Measurements from ENCODE around the gene EMB.
"Not testable (repeated sequence)": the region's sequence is repeated elsewhere in the genome, so short reads cannot be mapped to it uniquely, and the experiment has no call there.

EMB gene, protein sequence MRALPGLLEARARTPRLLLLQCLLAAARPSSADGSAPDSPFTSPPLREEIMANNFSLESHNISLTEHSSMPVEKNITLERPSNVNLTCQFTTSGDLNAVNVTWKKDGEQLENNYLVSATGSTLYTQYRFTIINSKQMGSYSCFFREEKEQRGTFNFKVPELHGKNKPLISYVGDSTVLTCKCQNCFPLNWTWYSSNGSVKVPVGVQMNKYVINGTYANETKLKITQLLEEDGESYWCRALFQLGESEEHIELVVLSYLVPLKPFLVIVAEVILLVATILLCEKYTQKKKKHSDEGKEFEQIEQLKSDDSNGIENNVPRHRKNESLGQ

DNA sequence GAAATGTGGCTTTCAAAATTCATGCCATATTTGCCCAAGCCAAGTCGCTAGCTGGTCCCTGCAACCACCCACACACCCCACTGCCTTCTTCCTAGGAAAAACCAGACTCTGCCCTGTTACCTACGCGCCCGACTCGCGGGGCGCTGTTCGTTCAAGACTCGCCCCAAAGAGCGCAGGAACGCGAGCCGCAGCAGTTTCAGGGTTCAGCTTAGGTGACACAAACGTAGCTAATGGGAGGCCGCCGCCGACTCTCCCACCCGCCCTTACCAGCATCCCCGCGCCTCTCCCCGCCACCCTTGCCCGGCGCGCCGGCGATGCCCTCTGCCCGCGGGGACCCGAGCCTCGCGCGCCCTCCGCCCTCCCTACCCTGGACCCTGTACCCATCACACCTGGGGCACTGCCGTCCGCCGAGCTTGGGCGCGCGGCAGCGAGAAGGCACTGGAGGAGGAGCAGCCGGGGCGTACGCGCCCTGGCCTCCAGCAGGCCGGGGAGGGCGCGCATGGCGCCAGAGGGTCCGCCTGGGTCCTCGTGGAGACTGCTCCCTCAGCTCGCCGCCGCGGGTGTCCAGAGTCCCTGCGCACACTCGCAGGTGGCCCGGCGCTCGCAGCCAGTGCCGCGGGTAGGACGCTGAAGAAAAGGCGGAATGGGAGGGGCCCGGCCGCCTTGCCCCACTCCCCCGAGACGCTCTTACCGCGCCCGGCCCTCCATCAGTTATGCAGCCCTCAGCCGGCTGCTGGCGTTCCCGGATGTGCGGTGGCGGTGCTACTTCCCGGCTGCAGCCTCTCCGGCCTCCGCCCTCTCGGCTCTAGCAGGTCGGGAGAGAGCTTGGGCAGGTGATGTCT is at the start of gene EMB:
Gene EMB (minus strand): TSS at position 638 of the 842 bp plus-strand sequence. CDS start 137 bp downstream, at position 501.
- Histone ChIP-seq H3K27ac (ENCODE audit: low read depth, low read length) (peak within 1 kb of the TSS; percentile 44), H3K9me3 (ENCODE audit: low read length) (no peaks in the 10 kb centered on the region), H3K27me3 (ENCODE audit: control insufficient read depth in 1 of 2, insufficient read depth in 2 of 2, low read length in 2 of 2) (peaks cover 0 to 9% of the 10 kb centered on the region in 2 donors), H3K4me3 (ENCODE audit: low read depth in 1 of 2, low read length in 2 of 2) (peak within 1 kb of the TSS in 1 of 2 donors; percentile 20), H3K9ac (ENCODE audit: low read length) (no peak within 1 kb of the TSS), H3K36me3 (ENCODE audit: insufficient read depth, low read length) (no peaks in the 10 kb centered on the region), H3K4me1 (ENCODE audit: insufficient read depth, low read length) (no peaks in the 10 kb centered on the region)

DNA sequence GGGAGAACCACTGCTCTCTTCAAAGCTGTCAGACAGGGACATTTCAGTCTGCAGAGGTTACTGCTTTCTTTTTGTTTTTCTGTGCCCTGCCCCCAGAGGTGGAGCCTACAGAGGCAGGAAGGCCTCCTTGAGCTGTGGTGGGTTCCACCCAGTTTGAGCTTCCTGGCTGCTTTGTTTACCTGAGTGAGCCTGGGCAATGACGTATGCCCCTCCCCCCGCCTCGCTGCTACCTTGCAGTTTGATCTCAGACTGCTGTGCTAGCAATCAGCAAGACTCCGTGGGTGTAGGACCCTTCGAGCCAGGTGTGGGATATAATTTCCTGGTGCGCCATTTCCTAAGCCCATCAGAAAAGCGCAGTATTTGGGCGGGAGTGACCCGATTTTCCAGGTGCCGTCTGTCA is 48.4 kb upstream of the EMB start:
- H3K9me3 ChIP-seq (ENCODE audit: low read length); H3K4me3 ChIP-seq (ENCODE audit: low read depth in 1 of 2, low read length in 2 of 2); H3K27ac ChIP-seq (ENCODE audit: low read depth, low read length); H3K9ac ChIP-seq (ENCODE audit: low read length); H3K36me3 ChIP-seq (ENCODE audit: insufficient read depth, low read length); H3K4me1 ChIP-seq (ENCODE audit: insufficient read depth, low read length); H3K27me3 ChIP-seq (ENCODE audit: control insufficient read depth in 1 of 2, insufficient read depth in 2 of 2, low read length in 2 of 2): not testable (repeated sequence)

DNA sequence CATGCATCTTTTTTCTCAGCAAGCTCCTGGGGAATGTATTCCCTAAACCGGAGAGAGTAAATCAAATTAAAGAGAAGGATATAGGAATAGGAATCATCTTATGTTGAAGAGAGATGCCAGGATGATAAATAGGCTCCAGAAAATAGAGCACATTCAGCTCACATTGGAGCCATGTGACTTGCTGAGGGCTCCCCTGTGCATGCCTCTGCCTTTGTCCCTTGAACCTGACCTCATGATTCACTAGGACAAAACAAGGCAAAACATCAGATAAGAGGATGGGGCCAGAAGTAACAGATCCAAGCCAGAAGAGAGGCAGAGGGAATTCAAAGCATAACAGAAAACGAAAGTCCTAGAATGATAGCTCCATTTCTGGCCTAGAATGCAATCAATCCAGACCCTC is 37.7 kb upstream of the EMB start:
- not testable (repeated sequence) for H3K4me1 ChIP-seq (ENCODE audit: insufficient read depth, low read length); H3K4me3 ChIP-seq (ENCODE audit: low read depth in 1 of 2, low read length in 2 of 2); H3K27ac ChIP-seq (ENCODE audit: low read depth, low read length); H3K9ac ChIP-seq (ENCODE audit: low read length); H3K27me3 ChIP-seq (ENCODE audit: control insufficient read depth in 1 of 2, insufficient read depth in 2 of 2, low read length in 2 of 2); H3K9me3 ChIP-seq (ENCODE audit: low read length); H3K36me3 ChIP-seq (ENCODE audit: insufficient read depth, low read length)

DNA sequence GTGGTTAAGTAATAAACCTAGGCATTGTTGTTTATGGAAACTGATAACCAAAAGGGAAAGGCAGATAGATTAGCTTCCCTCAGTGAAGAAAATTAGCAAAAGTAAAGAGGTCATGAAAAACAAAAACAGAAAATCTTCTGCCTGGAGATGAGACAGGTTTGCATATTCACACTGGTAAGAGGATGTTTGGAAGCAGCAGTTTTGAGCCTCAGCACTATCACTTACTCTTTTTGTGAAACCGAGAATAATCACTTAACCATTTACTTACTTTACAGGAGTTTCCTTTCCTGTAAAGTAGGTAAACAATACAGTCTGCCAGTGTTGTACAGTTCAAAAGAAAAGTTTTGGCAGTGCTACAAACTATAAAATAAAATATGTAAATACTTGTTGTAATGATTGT is 35.5 kb upstream of the EMB start:
- Histone ChIP-seq H3K36me3 (ENCODE audit: insufficient read depth, low read length) (no peaks in the 10 kb centered on the region), H3K27me3 (ENCODE audit: control insufficient read depth in 1 of 2, insufficient read depth in 2 of 2, low read length in 2 of 2) (no peaks in the 10 kb centered on the region), H3K4me3 (ENCODE audit: low read depth in 1 of 2, low read length in 2 of 2) (no peak overlapping the region), H3K4me1 (ENCODE audit: insufficient read depth, low read length) (no peaks in the 10 kb centered on the region), H3K9ac (ENCODE audit: low read length) (no peak overlapping the region), H3K9me3 (ENCODE audit: low read length) (no peaks in the 10 kb centered on the region), H3K27ac (ENCODE audit: low read depth, low read length) (no peak overlapping the region)

DNA sequence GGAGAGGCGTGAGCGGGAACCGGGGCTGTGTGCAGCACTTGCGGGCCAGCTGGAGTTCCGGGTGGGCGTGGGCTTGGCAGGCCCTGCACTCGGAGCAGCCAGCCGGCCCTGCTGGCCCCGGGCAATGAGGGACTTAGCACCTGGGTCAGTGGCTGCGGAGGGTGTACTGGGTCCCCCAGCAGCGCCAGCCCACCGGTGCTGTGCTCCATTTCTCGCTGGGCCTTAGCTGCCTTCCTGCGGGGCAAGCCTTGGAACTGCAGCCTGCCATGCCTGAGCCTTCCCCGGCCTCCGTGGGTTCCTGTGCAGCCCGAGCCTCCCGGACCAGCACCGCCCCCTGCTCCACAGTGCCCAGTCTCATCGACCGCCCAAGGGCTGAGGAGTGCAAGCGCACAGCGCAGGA is 23.9 kb upstream of the EMB start:
- H3K4me1 ChIP-seq (ENCODE audit: insufficient read depth, low read length); H3K9me3 ChIP-seq (ENCODE audit: low read length); H3K27ac ChIP-seq (ENCODE audit: low read depth, low read length); H3K27me3 ChIP-seq (ENCODE audit: control insufficient read depth in 1 of 2, insufficient read depth in 2 of 2, low read length in 2 of 2); H3K9ac ChIP-seq (ENCODE audit: low read length); H3K36me3 ChIP-seq (ENCODE audit: insufficient read depth, low read length); H3K4me3 ChIP-seq (ENCODE audit: low read depth in 1 of 2, low read length in 2 of 2): not testable (repeated sequence)

DNA sequence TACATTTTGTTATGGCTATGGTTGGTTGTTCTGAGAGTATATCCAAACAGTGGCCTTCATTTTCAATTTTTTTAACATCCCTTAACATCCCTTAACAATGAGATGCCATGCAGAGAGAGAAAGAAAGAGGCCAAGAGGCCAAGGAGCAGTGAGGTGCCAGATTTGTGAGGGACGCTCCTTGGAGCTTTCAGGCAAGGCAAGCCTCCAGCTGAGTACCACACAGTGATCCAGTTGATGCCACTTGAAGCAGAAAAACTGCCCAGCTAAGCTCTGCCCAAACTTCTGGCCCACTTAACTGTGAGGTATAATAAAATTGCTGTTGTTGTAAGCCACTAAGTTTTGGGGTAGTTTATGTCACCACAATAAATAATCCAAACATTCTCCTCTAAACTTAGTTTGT is 22.6 kb upstream of the EMB start:
- Histone ChIP-seq H3K36me3 (ENCODE audit: insufficient read depth, low read length) (no peaks in the 10 kb centered on the region), H3K4me1 (ENCODE audit: insufficient read depth, low read length) (no peaks in the 10 kb centered on the region), H3K27ac (ENCODE audit: low read depth, low read length) (no peak overlapping the region)

DNA sequence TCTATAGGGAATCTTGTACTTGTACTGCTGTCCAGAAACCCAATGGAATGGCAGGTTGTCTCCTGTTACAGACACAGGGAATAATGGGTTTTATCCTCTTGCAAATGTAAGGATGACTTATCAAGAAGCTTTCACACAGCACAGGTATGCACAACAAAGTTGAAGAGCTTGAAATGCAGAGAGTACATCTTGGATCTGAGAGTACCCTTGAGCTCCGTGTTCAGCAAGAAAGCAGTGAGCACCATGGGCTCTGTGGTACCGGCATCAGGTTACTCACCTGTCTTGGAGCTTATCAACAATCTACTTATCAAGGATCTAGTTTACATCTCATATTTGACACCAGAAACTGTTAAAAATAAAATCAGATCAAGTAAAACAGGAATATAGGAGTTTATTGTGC is 22.0 kb upstream of the EMB start:
- Histone ChIP-seq H3K36me3 (ENCODE audit: insufficient read depth, low read length) (no peaks in the 10 kb centered on the region), H3K4me3 (ENCODE audit: low read depth in 1 of 2, low read length in 2 of 2) (no peak overlapping the region), H3K9ac (ENCODE audit: low read length) (no peak overlapping the region), H3K9me3 (ENCODE audit: low read length) (no peaks in the 10 kb centered on the region), H3K27ac (ENCODE audit: low read depth, low read length) (no peak overlapping the region), H3K4me1 (ENCODE audit: insufficient read depth, low read length) (no peaks in the 10 kb centered on the region), H3K27me3 (ENCODE audit: control insufficient read depth in 1 of 2, insufficient read depth in 2 of 2, low read length in 2 of 2) (no peaks in the 10 kb centered on the region)

More for the DNA sequence above, 22.6 kb upstream of the EMB start:
- H3K4me3 ChIP-seq (ENCODE audit: low read depth in 1 of 2, low read length in 2 of 2) = no peak overlapping the region
- no peaks in the 10 kb centered on the region for H3K9me3 ChIP-seq (ENCODE audit: low read length)
- H3K9ac ChIP-seq (ENCODE audit: low read length) = no peak overlapping the region
- no peaks in the 10 kb centered on the region for H3K27me3 ChIP-seq (ENCODE audit: control insufficient read depth in 1 of 2, insufficient read depth in 2 of 2, low read length in 2 of 2)

DNA sequence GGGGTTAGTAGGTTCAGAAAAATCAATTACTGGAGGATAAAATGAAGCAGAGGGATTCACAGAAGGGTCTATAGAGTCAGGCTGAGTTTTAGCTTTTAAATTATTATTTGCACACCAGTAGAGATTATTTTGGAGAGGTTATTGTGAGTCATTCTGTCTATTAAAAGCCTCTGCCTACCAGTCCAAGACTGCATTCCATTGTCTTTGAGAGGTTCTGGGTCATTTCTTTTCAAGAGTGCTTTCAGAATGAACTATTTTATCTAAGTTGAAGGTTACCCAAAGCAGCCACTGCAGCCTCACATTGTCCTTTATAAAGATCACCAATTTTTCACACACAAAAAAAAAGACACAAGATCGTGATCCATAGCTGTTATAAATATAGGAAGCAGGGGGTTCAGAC is 21.5 kb upstream of the EMB start:
- not testable (repeated sequence) for H3K36me3 ChIP-seq (ENCODE audit: insufficient read depth, low read length); H3K27me3 ChIP-seq (ENCODE audit: control insufficient read depth in 1 of 2, insufficient read depth in 2 of 2, low read length in 2 of 2); H3K27ac ChIP-seq (ENCODE audit: low read depth, low read length); H3K4me1 ChIP-seq (ENCODE audit: insufficient read depth, low read length); H3K4me3 ChIP-seq (ENCODE audit: low read depth in 1 of 2, low read length in 2 of 2); H3K9ac ChIP-seq (ENCODE audit: low read length); H3K9me3 ChIP-seq (ENCODE audit: low read length)

DNA sequence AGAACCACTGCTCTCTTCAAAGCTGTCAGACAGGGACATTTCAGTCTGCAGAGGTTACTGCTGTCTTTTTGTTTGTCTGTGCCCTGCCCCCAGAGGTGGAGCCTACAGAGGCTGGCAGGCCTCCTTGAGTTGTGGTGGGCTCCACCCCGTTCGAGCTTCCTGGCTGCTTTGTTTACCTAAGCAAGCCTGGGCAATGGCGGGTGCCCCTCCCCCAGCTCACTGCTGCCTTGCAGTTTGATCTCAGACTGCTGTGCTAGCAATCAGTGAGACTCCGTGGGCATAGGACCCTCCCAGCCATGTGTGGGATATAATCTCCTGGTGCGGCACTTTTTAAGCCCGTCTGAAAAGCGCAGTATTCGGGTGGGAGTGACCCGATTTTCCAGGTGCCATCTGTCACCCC is 17.3 kb upstream of the EMB start:
- not testable (repeated sequence) for H3K36me3 ChIP-seq (ENCODE audit: insufficient read depth, low read length); H3K4me3 ChIP-seq (ENCODE audit: low read depth in 1 of 2, low read length in 2 of 2); H3K27ac ChIP-seq (ENCODE audit: low read depth, low read length); H3K9ac ChIP-seq (ENCODE audit: low read length); H3K4me1 ChIP-seq (ENCODE audit: insufficient read depth, low read length); H3K27me3 ChIP-seq (ENCODE audit: control insufficient read depth in 1 of 2, insufficient read depth in 2 of 2, low read length in 2 of 2); H3K9me3 ChIP-seq (ENCODE audit: low read length)

DNA sequence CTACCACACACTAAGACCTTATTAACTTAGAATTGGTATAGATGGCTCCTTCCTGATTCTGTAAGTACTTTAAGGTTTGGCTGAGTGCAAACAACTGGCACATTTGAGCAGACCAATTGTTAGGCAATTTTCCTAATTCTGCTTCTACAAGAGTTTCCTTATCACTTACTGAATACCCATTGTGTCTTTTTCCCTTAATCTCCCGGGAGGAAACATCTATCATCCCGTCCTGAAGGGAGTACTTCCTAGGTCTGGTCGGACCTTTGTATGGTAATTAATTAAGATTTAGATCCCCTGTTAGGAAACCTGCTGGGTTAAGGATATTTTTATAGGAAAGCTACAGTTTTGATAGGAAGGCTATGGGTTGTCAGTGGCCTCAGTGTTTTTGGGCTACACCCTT is 8.2 kb upstream of the EMB start:
- H3K4me3 ChIP-seq (ENCODE audit: low read depth in 1 of 2, low read length in 2 of 2); H3K4me1 ChIP-seq (ENCODE audit: insufficient read depth, low read length); H3K36me3 ChIP-seq (ENCODE audit: insufficient read depth, low read length); H3K9ac ChIP-seq (ENCODE audit: low read length); H3K9me3 ChIP-seq (ENCODE audit: low read length); H3K27me3 ChIP-seq (ENCODE audit: control insufficient read depth in 1 of 2, insufficient read depth in 2 of 2, low read length in 2 of 2); H3K27ac ChIP-seq (ENCODE audit: low read depth, low read length): not testable (repeated sequence)

DNA sequence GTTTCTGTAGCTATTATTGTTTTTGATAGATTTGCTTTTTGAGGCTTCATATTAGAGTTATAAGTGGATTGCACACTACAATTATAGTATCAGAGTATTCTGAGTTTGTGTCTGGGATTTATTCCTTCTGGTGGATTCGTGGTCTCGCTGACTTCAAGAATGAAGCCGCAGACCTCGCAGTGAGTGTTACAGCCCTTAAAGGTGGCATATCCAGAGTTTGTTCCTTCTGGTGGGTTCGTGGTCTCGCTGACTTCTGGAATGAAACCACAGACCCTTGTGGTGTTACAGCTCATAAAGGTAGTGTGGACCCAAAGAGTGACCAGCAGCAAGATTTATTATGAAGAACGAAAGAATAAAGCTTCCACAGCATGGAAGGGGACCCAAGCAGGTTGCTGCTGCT is 6.9 kb upstream of the EMB start:
- Histone ChIP-seq H3K36me3 (ENCODE audit: insufficient read depth, low read length) (no peaks in the 10 kb centered on the region), H3K4me1 (ENCODE audit: insufficient read depth, low read length) (no peaks in the 10 kb centered on the region), H3K9me3 (ENCODE audit: low read length) (no peaks in the 10 kb centered on the region), H3K9ac (ENCODE audit: low read length) (no peak overlapping the region), H3K4me3 (ENCODE audit: low read depth in 1 of 2, low read length in 2 of 2) (no peak overlapping the region), H3K27ac (ENCODE audit: low read depth, low read length) (no peak overlapping the region), H3K27me3 (ENCODE audit: control insufficient read depth in 1 of 2, insufficient read depth in 2 of 2, low read length in 2 of 2) (no peaks in the 10 kb centered on the region)

DNA sequence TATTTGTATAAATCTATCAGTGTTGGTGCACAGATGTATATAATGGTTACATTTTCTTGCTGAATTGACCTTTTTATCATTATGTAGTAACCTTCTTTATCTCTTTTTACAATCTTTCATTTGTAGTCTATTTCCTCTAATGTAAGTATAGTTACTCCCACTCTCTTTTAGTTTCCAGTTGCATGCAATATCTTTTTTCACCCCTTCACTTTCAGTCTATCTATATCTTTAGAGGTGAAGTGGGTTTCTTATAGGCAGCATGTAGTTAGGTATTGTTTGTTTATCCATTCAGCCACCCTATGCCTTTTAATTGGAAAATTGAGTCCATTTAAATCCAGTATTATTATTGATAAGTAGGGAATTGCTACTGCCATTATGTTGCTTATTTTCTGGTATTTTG is 6.1 kb upstream of the EMB start:
- H3K9ac ChIP-seq (ENCODE audit: low read length) = no peak overlapping the region
- H3K36me3 ChIP-seq (ENCODE audit: insufficient read depth, low read length) = no peaks in the 10 kb centered on the region
- no peak overlapping the region for H3K27ac ChIP-seq (ENCODE audit: low read depth, low read length)
- no peak overlapping the region for H3K4me3 ChIP-seq (ENCODE audit: low read depth in 1 of 2, low read length in 2 of 2)
- no peaks in the 10 kb centered on the region for H3K9me3 ChIP-seq (ENCODE audit: low read length)
- no peaks in the 10 kb centered on the region for H3K27me3 ChIP-seq (ENCODE audit: control insufficient read depth in 1 of 2, insufficient read depth in 2 of 2, low read length in 2 of 2)
- no peaks in the 10 kb centered on the region for H3K4me1 ChIP-seq (ENCODE audit: insufficient read depth, low read length)

Data from muscle layer of colon (tissue), 2 donors.